Colon (tissue), 2 donors: ENCODE data around the gene TTLL9.
"Not testable (repeated sequence)": the region's sequence is repeated elsewhere in the genome, so short reads cannot be mapped to it uniquely, and the experiment has no call there.

Experiments used
- FAIRE-seq: peaks from 2 replicates; lab custom pipeline; 2012; peaks lifted over from hg19 to GRCh38; lab: Jason Lieb, UNC
- donor health status: control.
- donor health status: control.

Gene TTLL9

GRCh38 chr20:31890646-31891045, 20.2 kb downstream of the TTLL9 start:
- FAIRE-seq, result no peak

GRCh38 chr20:31894980-31895675, 24.7 kb downstream of the TTLL9 start:
- no peak for FAIRE-seq

GRCh38 chr20:31896049-31896448, 25.6 kb downstream of the TTLL9 start:
- FAIRE-seq, result no peak

GRCh38 chr20:31897541-31897940, 27.1 kb downstream of the TTLL9 start:
- FAIRE-seq, result no peak

- no peak for FAIRE-seq
These were observed 31.2 kb downstream of the TTLL9 start for GRCh38 chr20:31901615-31902014.

- no peak for FAIRE-seq
These were observed 33.4 kb downstream of the TTLL9 start for GRCh38 chr20:31903627-31904386.

GRCh38 chr20:31906001-31906400, 35.6 kb downstream of the TTLL9 start:
- FAIRE-seq, result no peak

- FAIRE-seq, result no peak
These were observed 36.6 kb downstream of the TTLL9 start for GRCh38 chr20:31907046-31907445.

- FAIRE-seq, result no peak
These were observed 37.6 kb downstream of the TTLL9 start for GRCh38 chr20:31908016-31908415.

GRCh38 chr20:31908424-31908823, 38.0 kb downstream of the TTLL9 start:
- no peak for FAIRE-seq

- no peak for FAIRE-seq
These were observed 39.0 kb downstream of the TTLL9 start for GRCh38 chr20:31909253-31910070.

GRCh38 chr20:31910071-31910803, 39.8 kb downstream of the TTLL9 start:
- no peak for FAIRE-seq

- FAIRE-seq, result no peak
These were observed 43.2 kb downstream of the TTLL9 start for GRCh38 chr20:31913431-31914157.

GRCh38 chr20:31914170-31914569, 43.7 kb downstream of the TTLL9 start:
- FAIRE-seq, result no peak

GRCh38 chr20:31915491-31916280, 45.3 kb downstream of the TTLL9 start:
- FAIRE-seq, result no peak

GRCh38 chr20:31916708-31917107, 46.3 kb downstream of the TTLL9 start:
- no peak for FAIRE-seq

GRCh38 chr20:31917962-31918412, 47.6 kb downstream of the TTLL9 start:
- FAIRE-seq, result not testable (repeated sequence)

- FAIRE-seq, result no peak
These were observed 48.2 kb downstream of the TTLL9 start for GRCh38 chr20:31918466-31919105.

- no peak for FAIRE-seq
These were observed 49.1 kb downstream of the TTLL9 start for GRCh38 chr20:31919410-31920155.
